ENCODE measurements around the gene OPRM1.

GRCh38 chr6:154243793-154244750 is 205.0 kb downstream of the OPRM1 start:
- TF ChIP-seq CTCF (IDR thresholded peaks at IDR 0.05) (no peak), POLR2A (IDR thresholded peaks at IDR 0.05) (no peak), POLR2AphosphoS5 (IDR thresholded peaks at IDR 0.05) (no peak)

All from breast epithelium (tissue), 3 donors.